Keratinocyte (primary cell): ENCODE results near the gene CCDC69.

Source experiments
- EZH2 ChIP-seq: IDR thresholded peaks from one replicate; pipeline ENCODE4 v1.6.1; 2012; ENCODE audit warnings: inconsistent platforms, mild to moderate bottlenecking, low read length, moderate library complexity
- TF ChIP-seq, protein P1 (sequence below), 3 experiments: IDR thresholded peaks in 1 of 3; conservative IDR thresholded peaks in 1 of 3; optimal IDR thresholded peaks in 1 of 3; 2 replicates in 2 of 3; 3 replicates in 1 of 3; pipeline versions ENCODE3 to v1.5.1; 2011; ENCODE audit warnings: low read length in 3 of 3, mild to moderate bottlenecking in 3 of 3, moderate library complexity in 2 of 3, control low read depth in 1 of 3, inconsistent platforms in 1 of 3; ENCODE audit not compliant: insufficient read depth in 2 of 3; ENCODE audit errors: extremely low read depth in 1 of 3

DNA sequence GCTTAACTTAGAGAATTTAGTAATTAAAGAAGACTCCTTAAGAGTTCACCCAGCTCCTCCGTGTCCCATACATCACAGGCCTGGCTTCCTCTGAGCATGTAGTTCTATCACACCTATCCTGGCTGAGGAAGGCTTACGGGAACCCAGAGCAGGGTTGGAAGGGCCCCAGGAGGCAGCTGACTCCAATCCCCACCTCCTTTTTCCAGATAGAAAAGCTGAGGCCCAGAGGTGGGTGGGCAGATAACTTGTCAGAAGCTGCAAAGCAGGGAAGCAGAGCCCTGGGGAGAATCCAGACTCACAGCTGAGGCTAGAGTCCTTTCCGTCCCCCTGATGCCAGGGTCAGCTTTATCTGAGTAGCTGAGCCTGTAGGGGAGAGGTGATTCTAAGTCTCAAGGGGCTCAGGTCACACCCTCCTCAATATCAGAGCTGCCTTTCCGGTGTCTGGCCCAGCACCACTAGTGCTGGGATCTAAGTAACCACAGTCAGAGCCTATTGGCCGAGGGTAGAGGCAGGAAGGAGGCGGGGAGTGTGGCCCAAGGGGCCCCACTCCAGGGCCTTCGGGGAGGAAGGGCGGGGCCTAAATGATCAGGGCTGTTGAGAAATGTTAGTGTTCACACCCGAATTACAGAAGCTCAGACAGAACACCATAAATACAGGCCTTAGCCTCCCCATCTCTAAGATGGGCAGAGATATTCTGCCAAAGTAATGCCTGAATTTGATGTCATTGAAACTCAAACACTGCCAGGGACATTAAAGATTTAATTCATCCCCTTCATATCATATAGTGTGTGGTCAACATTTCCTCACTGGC is 9.9 kb downstream of the CCDC69 start:
- TF ChIP-seq, protein P1, sequence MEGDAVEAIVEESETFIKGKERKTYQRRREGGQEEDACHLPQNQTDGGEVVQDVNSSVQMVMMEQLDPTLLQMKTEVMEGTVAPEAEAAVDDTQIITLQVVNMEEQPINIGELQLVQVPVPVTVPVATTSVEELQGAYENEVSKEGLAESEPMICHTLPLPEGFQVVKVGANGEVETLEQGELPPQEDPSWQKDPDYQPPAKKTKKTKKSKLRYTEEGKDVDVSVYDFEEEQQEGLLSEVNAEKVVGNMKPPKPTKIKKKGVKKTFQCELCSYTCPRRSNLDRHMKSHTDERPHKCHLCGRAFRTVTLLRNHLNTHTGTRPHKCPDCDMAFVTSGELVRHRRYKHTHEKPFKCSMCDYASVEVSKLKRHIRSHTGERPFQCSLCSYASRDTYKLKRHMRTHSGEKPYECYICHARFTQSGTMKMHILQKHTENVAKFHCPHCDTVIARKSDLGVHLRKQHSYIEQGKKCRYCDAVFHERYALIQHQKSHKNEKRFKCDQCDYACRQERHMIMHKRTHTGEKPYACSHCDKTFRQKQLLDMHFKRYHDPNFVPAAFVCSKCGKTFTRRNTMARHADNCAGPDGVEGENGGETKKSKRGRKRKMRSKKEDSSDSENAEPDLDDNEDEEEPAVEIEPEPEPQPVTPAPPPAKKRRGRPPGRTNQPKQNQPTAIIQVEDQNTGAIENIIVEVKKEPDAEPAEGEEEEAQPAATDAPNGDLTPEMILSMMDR (optimal IDR thresholded peaks at IDR 0.05 in 1 of 3, IDR thresholded peaks at IDR 0.05 in 1 of 3, conservative IDR thresholded peaks at IDR 0.05 in 1 of 3; ENCODE audit: extremely low read depth in 1 of 3, insufficient read depth in 2 of 3, low read length in 3 of 3): no peak
- no peak for TF ChIP-seq EZH2
